Activated CD4-positive, alpha-beta T cell treated with anti-CD3 and anti-CD28 coated beads, Interleukin-2, amount 50 U/mL, for 24 hours (primary cell): Measurements from ENCODE around the gene ZNF362.

ENCODE experiments used
- DNase-seq, 2 donors: peaks; one replicate each; pipeline ENCODE4 v3.0.0-alpha.2; 2020; ENCODE audit warnings: low read depth in 1 of 2, low spot score in 1 of 2

Gene ZNF362

DNA sequence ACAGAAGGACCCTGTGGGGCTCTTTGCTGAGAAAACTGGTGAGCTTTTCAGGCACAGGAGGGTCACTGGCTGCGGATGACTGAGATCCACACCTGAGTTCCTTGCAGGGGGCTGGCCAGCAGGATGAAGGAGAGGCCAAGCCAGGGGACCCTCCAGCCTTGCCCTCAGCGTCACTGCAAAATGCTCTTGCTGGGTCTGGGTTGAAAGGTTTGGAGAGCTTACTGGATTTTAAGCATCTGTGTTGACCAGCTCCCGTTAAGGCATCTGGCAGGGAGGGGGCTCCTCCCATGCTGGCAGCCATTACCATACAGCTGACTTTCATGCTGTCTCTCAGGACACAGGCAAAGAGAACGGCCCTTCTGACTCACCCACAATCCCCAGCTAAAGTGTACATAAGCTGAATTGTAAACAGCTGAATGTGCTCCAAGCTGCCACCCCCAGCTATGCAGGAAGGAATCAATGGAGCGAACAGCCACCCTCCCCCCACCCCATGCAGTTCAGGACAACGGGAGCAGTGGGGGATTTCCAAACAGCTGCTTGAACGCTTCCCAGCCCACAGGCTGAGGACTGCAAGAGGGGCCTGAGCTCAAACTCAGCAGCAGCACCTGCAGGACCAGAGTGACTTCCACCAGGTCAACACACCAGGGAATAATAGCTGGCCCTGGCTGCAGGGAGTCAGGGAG, 85.9 kb downstream of the ZNF362 start:
- DNase-seq: no peak

- no peak for DNase-seq
Observed at GRCh38 chr1:33343539-33343938, 87.2 kb downstream of the ZNF362 start.

DNA sequence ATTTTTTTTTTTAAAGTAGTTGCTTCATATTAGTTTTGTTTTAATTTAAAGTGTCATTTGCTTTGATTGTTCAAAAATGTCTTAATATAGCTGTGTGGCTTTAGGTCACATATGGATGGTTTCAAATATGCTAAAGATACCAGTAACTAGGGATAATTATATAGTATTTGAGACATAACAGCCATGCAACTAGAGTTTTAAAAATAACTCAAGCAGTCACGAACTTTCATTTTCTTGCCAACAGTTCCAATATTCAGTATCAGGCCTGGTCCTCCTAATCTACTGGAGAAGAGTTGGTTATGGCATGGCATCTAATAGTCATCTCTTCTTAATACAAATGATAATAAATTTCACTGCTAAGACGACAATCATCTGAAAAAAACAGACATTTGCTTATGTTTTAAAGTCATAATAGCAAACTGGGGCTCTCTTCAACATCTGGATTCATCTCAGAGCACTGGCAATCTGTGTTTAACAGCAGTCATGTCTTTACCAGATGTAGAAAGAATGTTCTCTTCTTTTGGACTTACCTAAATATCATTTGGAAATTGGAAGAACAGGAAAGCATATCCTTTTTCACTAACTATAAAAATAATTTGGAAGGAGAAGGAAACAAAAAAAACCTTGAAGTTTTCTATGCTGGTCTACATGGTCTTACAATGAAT, 88.7 kb downstream of the ZNF362 start:
- no peak for DNase-seq

DNA sequence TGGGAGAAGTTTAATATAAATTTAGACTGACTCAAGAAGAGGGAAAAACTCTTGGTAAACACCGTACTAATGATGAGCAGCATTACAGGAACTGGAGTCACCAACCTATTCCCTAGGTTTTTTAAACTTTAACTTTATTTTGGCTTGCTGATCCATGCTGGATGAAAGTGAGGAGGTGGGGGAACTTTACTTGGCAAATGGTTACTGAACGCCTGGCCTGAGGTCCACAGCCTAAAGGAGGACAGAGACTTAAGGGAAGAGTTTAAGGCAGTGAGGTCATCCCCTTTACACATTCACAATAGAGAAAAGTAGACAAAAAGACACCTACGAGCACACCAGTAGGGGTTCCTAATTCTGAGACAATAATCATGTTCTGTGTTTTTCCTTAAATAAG, 90.2 kb downstream of the ZNF362 start:
- DNase-seq: no peak

DNA sequence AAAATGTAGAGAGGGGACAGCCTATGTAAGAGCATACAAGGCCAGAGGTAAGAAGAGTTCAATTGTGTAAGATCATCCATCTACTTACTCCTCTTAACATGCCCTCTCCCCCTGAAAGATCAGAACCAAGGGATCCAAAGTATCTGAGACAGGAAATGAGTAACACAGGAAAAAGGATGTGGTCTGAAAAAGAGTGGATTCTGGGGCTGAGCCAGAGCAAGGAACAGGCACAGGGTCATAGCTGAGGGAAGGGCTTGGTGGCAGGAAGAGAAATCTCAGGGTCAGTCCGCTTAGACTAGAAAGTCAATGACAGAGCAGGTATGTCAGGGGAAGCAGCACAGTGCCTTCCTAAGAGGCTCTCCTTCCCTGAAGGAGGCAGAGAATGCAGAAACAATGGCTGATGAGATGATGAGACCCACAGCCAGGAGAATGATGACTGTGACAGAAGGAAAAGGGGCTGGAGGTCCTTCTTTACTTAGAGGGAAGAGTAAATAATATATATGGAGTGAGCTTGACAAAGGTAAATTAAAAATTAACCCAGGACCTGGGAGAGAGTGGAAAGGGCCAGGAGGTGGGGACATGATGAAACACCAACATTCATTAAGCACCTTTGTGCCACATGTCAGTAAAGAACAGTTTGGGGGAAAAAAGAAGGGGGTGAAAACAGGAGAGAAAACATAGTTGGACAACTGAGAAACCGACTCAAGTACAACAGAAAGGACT, 90.8 kb downstream of the ZNF362 start:
- DNase-seq: no peak

DNA sequence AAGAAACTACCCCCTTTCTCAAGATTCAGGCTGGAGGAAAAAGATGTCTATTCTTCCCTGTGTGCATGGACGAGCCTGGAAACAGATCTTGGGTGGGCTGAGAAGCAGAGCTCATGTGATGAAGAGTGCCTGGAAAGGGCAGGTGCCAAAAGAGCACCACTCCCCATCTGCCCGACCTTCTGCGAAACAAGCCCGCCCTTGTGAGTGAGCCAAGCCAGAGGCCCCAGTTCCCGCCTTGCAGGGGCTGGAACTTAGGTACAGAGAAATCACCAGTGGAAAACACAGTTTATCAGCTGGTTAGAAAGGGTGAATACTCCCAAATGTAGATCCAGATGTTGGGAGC, 91.3 kb downstream of the ZNF362 start:
- DNase-seq: no peak

GRCh38 chr1:33348194-33348593, 91.9 kb downstream of the ZNF362 start:
- no peak for DNase-seq

DNA sequence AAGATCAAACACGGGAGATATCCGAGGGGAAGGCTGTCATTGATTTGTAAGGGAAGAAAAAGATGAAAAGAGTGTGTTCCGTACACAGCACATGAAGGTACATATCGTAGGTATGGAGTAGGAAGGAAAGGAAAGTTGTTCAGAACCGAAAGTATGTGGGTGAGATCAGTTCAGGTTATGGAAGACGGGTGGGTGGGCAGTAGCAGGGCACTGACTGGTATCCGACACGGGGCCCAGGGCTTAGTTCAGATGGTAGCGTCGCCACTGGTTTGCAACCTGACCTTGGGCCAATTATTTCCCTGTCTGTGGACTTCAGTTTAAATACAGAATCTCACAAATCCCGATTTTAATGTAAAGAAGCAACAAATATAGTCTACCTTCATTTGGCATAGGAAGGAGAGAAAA, 92.4 kb downstream of the ZNF362 start:
- no peak for DNase-seq

- DNase-seq: peak; percentile 12 to 13
Observed at GRCh38 chr1:33349081-33349759, 92.9 kb downstream of the ZNF362 start.

- peak; percentile 60 to 66 for DNase-seq
Observed at GRCh38 chr1:33349778-33350610, 93.7 kb downstream of the ZNF362 start.
